GM10248 (cell line): ENCODE results near the gene ADPRHL1.

Experiments
- CTCF ChIA-PET: fragments of 300-600 bp; sonication (Branson Sonifier 250); formaldehyde crosslinking; extraction: SDS; loops from one replicate; lab custom pipeline; 2021; ENCODE audit warnings: antibody characterized with exemption; lab: Yijun Ruan, JAX
- POLR2A ChIA-PET: fragments of 350-650 bp; sonication (Branson Sonifier 250); formaldehyde crosslinking; extraction: SDS; loops from one replicate; lab custom pipeline; 2020; ENCODE audit warnings: antibody characterized with exemption; lab: Yijun Ruan, JAX
- DNase-seq: peaks from one replicate; pipeline ENCODE4 v3.0.0; 2012; ENCODE audit errors: extremely low spot score
- TF ChIP-seq, protein P1 (sequence below): IDR thresholded peaks from 2 replicates; pipeline ENCODE4 v1.5.1; 2012; ENCODE audit warnings: mild to moderate bottlenecking, low read depth; ENCODE audit errors: extremely low read depth, missing control alignments, control extremely low read depth

The ADPRHL1 gene

DNA sequence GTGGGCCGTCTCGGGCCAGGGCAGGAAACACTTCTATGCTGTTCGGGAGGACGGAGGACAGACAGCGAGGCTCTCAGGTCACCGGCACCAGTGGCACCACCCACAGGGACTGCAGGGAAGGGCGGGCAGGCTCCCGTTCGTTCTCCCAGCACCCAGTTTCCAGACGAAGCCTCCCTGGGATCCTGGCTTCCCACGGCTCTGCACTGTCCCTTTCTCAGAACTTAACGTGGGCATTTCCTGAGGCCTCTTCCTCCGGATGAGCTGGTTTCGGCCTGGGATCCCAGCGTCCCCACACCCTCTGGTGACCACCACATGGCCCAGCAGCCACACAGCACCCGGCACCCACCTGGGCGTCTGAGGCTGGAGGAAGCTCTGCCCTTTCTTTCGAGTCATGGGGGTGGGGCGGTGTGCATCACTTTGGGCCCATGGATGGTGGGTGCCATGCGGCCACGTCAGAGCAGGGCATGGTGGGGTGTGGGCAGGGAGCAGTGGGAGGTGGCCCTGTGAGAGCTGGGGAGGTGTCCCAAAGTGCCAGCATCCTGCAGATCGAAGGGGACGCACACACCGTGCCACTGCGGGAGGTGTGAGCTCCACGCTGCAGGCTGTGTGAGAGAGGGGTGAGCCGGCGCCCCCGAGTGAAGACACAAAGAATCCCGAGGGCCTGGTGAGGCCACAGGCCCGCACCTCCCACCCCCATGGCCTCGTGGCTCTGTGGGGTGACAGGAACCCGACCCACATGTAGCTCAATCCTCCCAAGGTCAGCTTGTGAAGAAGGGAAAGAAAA is 50.6 kb downstream of the ADPRHL1 start:
- ChIA-PET POLR2A (no interaction called here), CTCF (interaction anchor here (0.8 to 2.0 kb wide), 2 partner anchors 9 to 460 kb away, joined by 3 to 6 read pairs; no protein-coding TSS in a partner anchor)
- TF ChIP-seq, protein P1, sequence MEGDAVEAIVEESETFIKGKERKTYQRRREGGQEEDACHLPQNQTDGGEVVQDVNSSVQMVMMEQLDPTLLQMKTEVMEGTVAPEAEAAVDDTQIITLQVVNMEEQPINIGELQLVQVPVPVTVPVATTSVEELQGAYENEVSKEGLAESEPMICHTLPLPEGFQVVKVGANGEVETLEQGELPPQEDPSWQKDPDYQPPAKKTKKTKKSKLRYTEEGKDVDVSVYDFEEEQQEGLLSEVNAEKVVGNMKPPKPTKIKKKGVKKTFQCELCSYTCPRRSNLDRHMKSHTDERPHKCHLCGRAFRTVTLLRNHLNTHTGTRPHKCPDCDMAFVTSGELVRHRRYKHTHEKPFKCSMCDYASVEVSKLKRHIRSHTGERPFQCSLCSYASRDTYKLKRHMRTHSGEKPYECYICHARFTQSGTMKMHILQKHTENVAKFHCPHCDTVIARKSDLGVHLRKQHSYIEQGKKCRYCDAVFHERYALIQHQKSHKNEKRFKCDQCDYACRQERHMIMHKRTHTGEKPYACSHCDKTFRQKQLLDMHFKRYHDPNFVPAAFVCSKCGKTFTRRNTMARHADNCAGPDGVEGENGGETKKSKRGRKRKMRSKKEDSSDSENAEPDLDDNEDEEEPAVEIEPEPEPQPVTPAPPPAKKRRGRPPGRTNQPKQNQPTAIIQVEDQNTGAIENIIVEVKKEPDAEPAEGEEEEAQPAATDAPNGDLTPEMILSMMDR, result no peak
- DNase-seq, result no peak

DNA sequence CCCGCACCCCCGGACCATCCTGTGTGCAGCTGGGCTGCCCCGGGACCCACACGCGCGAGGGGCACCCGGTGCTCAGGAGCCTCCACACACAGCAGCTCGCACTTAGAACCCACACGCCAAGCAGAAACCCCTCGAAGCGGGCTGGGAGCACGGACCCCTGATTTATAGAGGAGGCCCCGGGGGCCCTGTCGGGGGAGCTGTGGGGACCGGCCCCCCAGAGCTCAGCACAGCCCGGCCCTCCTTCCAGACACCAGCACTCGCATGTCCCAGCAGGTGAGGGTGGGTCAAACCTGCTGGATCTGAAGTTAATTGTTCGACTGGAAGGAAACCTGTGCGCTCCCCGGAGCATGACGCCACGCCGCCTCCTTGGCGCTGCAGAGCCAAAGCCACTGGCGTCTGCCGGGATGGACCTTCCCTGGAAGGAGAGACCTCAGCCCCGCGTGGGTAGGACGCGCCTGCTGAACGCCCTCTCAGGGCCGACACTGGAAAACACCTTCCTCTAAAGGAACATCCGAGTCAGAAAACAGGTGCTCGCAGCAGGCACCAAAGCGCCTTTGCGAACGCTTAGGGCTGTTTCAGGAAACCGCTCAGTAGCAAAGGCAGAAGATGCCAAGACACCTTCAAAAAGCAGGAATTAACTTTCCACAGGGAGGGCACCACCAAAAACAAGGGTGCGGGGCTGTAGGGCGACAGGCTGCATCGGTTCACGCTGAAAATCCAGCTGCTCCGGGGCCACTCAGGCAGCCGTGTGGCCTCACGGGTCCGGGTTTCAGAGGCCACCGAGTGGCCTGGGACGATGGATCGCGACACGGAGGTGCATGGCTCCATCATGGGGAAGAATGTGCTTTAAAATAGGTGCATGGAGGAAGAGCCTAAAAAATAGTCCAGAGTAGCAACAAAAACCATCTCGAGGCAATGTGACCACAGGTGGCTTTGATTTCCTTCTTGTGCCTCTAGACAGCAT is 51.6 kb downstream of the ADPRHL1 start:
- TF ChIP-seq, protein P1, result no peak
- CTCF ChIA-PET, result interaction anchor here (2.0 to 3.0 kb wide), 2 partner anchors 8 to 18 kb away, joined by 6 to 8 read pairs; no protein-coding TSS in a partner anchor
- POLR2A ChIA-PET, result no interaction called here
- no peak for DNase-seq

DNA sequence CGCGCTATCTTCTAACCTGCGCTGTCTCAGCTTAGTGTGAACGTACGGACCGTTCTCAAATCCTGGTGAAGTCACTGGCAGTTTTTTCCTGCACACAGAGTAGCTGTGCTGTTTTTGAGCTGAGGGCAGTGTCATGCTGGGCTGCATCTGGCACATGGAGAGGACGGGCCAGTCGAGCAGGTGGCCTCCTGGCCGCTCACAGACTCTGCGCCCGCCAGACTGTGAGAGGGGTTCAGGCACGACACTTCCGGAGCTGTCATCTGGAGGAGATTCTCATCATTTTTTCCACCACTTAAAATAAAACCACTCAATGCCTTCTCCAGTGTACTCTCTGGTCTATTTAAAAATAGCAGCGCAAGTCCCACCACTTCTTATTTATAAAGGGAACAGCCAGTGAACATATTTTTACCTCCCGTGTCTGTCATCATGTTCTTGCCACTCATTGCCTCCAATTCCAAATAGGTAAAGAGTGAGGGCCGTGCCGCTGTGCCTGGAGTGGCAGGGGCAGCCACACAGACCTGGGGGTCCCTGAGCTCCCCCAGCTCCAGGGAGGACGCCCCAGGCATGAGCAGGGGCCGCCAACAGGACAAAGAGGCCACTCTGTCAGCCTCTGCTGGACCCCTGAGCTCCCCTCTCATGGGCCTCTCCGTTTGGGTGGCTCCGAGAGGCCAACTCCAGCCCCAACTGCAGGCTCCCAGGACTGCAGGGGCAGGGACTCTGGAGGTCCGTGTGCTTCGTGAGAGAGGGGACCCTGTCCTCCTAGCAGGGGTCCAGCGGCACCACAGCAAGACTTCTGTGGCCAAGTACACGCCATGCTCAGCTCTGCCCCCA is 52.5 kb downstream of the ADPRHL1 start:
- TF ChIP-seq, protein P1, result no peak
- ChIA-PET POLR2A (no interaction called here), CTCF (interaction anchor here (3.0 kb wide), 1 partner anchor 19 kb away, joined by 8 read pairs; no protein-coding TSS in a partner anchor)
- no peak for DNase-seq

- ChIA-PET CTCF (interaction anchor here (2.8 to 3.0 kb wide), 2 partner anchors 20 to 457 kb away, joined by 7 to 8 read pairs; no protein-coding TSS in a partner anchor), POLR2A (no interaction called here)
- TF ChIP-seq, protein P1, result no peak
- no peak for DNase-seq
Measured at GRCh38 chr13:113399755-113400149, 53.5 kb downstream of the ADPRHL1 start.

GRCh38 chr13:113398963-113399754 is 54.1 kb downstream of the ADPRHL1 start:
- TF ChIP-seq, protein P1, result no peak
- no peak for DNase-seq
- CTCF ChIA-PET, result interaction anchor here (2.8 to 3.0 kb wide), 2 partner anchors 20 to 456 kb away, joined by 7 to 8 read pairs; no protein-coding TSS in a partner anchor
- POLR2A ChIA-PET, result no interaction called here
